NCI-H1105 (cell line): ENCODE data around the gene ATP6V1C2.
"Not testable (repeated sequence)": the region's sequence is repeated elsewhere in the genome, so short reads cannot be mapped to it uniquely, and the experiment has no call there.

Experiments used
- DNase-seq: peaks from one replicate; lab custom pipeline; 2025; lab: John Stamatoyannopoulos, UW

The ATP6V1C2 gene

GRCh38 chr2:10786240-10786982, 65.0 kb downstream of the ATP6V1C2 start:
- no peak for DNase-seq

- DNase-seq, result no peak
Measured at GRCh38 chr2:10787176-10787968, 65.9 kb downstream of the ATP6V1C2 start.

- no peak for DNase-seq
Measured at GRCh38 chr2:10788855-10789254, 67.4 kb downstream of the ATP6V1C2 start.

DNA sequence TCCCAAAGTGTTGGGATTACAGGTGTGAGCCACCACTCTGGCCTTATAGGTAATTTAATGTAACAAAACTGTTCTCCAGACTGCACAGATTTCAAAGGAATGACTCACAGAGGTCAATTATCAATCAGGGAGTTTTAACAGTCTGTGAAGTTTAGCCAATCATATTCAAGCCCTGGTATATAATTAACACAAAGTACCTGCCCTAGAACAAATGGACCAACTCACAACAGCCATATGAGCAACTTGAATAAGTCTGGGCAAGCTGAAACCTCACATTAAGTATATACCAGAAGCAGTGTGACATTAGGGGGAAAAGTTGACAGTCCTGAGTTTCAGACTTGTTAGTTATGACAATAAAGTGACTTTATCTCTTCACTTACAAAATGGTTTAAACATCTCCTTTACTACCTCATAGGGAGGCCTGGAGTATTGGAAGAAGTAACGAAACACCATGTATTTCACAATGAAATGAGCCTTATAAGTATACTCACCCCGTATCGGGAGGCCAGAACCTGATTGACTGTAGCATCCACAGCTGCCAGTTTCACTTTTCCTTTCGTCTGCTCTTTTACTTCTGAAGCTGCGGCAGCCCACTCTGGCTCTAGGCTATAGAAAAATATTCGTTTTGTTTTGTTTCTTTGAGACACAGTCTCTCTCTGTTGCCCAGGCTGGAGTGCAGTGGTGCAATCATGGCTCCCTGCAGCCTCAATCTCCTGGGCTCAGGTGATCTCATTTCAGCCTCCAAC, 69.0 kb downstream of the ATP6V1C2 start:
- DNase-seq, result no peak

DNA sequence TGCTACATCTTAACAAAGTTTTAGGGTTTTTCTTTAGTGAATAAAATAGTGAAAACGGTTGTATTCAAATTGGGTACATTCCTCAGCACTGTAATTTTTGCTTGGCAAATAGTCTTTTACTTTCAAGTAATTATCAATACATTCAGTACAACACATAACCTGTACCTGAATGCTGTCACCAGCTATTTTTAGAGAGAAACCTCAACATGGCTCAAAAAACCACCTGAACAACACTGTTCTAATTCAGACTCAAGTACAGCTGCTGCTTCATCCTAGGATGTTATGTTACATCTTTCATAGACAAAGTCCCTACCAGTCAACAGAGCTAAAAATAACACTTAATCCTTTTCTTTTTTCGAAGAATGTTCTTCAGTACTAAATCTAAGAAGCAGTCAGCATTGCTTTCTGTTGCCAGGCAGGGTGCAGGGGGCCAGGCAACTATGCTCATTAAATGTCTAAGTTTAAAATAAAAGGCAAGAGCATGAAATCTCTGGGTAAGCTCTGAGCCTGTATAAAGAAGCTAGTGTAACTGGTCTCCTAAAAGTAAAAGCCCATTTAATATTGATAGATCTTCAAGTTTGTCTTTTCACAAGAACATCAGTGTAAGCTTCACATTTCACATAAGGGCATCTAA, 70.7 kb downstream of the ATP6V1C2 start:
- no peak for DNase-seq

DNA sequence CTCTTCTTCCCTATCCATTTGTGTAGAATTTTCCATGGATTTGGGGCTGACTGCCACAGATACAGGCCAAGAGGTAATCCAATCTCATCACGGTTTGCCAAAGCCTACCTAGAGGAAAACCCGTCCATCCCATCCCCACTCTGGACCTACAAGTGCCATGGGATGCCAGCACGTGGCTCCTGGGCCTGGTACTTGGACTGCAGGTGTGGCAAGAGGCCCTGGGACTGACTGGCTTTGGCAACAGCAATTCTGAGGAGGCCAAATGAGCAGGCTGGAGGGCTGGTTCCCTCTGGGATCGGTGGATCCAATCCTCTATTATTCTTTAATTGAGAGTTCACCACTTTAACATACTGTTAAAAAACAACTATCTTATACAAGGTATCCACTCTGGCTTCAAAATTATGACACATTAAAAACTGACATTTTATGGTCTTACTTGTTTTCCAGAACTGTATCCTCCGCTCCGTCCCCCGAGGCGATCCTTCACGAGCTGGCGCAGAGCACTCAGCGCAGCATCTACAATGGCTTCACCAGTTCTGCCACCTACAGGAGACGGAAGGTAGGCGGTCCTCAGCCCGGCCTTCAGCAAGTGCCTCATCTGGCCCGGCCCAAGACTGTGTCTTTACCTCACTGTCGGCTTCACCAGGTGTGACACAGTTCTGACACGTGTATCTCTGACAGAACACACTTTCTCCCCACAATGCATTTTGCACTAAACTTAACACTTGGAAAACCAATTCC, 71.4 kb downstream of the ATP6V1C2 start:
- no peak for DNase-seq

DNA sequence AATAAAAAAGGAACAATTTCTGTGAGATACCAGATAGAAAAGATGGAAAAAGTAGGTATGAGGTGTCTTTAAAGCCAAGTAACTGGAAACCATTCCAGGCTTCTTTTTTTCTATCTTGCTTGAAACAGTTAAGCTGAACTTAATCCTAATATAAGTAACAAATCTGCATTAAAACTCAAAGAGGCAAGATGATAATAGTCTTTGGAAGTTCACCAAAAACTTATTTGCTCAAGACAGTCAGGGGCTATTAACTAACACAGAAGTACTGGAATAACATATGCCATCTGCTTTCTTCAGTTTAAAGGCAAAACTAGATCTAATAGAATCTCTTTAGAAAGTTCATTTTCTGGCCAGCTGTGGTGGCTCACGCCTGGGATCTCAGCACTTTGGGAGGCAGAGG, 72.4 kb downstream of the ATP6V1C2 start:
- no peak for DNase-seq

- no peak for DNase-seq
Measured at GRCh38 chr2:10794876-10795275, 73.4 kb downstream of the ATP6V1C2 start.

DNA sequence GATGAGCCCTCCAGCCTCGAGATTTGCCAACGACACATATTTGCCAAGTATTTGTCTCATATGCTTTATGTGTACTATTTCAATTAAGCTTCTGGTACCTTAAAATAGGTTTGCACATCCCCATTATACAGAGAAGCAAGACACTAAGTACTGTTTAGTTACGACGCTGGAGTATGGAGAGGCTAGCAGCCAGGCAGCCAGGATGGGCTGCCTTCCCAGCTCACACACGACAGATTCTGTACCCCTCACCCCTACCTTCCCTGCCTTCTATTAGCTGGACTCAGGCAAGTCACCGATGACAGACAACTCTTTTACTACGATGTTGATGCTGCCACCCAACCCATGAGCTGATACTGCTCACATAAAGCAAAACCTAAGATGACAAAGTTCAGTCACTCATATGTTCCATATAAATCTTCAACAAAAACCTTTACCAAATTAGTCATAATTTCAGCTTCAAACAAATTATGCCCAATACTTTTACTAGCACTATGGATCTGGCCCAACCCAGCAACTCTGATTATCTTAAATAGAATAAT, 74.1 kb downstream of the ATP6V1C2 start:
- DNase-seq, result no peak

DNA sequence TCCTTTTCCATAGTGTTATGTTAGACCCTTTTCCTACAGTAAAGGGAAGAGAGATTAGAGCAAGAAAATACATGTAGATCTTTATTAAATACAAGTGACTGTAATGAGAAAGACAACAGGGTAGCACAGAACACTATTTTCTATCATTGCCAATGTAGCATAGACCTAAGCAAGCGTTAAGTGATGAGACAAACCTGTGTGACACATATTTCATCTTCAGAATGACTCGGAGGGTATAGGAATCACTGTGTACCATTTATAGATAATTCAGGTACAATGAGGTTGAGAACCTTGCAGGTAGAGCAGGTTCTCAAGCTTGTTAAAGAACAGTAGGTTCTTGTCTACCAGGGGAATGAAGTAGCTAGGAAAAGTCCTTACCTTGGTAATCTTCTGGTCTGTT, 75.3 kb downstream of the ATP6V1C2 start:
- no peak for DNase-seq

DNA sequence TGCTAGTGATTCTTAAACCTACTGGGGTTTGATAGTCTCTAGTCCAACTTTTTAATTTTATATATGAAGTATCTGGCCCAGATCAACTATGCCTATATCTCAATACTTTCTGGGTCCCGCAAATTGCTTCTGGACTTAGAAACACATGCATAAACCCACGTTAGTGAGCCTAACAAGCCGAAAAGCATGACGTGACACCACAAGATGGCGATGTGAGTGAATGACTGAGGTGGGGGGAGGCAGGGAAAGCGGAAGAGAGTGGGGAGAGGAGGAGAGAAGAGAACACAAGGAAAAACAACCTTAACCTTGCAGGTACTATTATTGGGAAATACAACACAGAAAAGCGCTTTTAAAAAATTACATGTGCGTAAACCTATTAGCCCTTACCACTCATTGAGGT, 77.4 kb downstream of the ATP6V1C2 start:
- no peak for DNase-seq

DNA sequence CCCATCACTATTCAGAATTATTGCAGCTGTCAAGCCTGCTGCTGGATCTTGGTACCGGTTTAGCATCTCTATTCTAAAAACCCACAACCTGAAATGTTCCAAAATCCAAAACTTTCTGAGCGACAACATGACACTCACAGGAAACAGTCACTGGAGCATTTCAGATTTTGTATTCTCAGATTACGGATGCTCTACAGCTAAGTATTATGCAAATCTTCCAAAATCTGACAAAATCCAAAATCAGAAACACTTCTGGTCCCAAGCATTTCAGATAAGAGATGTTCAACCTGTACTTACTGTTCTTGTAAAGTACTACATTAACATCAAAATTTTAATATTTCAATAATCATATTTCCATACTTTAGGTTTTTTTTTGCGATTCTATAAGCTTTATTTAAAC, 78.7 kb downstream of the ATP6V1C2 start:
- no peak for DNase-seq

DNA sequence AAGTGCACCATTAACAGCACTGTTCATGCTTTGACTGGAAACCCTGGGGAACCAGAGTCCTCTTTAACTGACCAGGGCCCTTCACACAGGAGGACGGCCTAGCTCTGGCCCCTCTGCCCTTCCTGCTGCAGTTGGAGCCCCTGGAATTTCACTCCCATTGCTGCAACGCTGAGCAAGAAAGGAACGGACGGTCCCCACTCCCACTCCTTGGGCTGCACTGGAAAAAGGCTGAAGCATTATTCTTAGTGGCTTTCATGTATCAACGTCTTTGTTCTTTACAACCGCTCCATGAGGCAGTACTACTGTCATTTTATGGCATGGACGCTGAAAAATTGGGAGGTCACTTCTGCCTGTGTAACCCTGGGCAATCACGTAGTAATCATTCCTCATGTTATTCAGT, 81.2 kb downstream of the ATP6V1C2 start:
- DNase-seq, result no peak

GRCh38 chr2:10805990-10806389, 84.6 kb downstream of the ATP6V1C2 start:
- DNase-seq, result not testable (repeated sequence)

- no peak for DNase-seq
Measured at GRCh38 chr2:10806543-10806942, 85.1 kb downstream of the ATP6V1C2 start.

DNA sequence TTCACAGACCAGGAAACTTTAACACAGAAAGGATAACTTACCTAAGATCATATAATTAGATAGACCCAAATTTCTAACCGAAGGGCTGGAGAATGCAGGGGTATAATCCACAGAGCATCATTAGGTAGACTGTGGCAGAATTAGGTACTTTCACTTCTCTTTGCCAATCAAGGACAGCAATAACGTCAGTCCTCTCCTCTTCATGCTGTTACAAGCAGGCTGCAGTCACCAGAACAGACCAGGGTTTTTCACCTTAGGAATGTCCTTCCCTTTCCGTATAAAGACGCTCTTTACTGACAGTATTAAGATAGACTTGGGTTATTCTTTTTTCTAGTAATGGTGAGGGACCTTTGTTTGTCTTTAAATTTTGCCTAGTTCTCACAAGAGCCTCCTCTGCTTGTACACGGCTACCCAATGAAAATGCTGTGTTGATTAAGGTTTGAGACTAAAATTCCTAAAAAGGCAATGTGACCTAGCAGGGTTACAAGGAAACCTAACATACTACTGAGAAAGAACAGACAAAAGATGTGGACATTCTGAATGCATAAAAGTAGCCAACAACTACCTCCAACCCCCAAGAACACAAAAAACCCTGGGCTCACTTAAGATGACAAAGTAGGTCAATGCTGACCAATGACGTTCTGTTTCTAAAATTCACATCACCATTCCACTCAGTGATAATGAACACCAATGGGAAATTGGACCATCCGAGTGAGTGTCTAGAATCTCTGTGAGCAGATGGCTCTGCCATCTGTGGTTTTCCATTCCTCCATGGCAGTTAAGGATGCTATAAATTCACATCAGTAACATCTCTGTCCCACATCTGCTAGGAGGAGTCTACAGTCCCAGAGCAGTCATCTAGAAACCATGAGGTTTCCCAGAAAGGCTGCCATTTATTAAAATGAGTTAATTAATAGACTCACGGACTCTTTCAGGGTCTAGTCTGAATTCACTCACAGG, 89.1 kb downstream of the ATP6V1C2 start:
- DNase-seq, result no peak

DNA sequence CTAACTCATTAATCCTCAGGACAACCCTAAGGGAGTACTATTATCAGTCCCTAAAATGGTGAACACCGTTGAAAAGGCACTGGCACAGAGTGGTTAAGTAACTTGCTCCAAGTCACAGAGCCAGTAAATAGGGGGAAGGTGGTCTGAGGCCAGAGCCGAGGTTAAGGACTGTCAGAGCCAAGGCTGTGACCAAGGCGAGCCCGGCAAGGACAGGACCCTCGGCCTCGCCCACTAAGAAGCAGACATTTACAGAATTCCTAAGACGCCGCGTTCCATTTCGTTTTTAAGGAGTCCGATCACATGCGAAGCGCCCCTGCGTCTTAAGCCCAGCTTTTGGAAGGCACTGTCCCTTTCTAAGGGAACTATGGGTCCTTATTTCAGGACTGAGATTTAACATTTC, 90.1 kb downstream of the ATP6V1C2 start:
- no peak for DNase-seq

DNA sequence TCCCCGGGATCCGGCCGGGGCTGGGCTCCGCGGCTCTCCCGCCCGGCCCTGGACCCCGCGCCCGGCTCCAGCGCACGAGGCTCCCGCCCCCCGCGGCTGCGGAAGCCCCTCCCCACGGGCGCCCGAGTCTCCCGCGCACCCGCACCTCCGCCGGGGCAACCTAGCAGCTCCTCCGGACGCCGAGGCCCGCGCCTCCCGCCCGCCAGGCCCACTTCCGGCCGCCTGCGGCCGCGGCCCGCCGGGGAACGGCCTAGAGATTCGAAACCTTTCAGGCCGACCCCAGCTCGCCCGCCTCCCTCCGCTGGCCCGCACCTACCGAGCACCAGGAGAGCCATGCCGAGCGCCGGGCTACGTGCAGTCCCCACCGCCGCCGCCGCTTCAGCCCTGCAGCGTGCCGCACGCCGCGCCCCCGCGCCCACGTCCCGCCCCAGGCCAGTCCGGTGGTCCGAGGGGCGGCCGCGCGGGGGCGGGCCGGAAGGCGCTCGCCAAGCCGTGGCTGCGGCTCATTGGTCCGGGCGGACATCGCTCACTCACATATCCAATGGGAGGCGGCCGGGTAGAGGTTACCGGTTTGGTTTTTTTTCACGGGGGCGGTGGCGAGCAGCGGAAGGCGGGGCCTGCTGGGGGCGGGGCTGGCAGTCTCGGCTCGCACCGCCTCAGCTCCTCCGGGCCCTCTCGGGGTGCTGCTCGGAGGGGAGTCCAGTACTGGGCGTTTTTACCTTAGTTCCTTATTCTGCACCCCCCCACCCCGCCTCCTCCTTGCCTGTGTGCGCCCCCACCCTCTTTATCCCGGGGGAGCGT, 91.1 kb downstream of the ATP6V1C2 start, which contains the start of gene PDIA6:
Gene PDIA6 (minus strand): TSS at position 424 of the 801 bp plus-strand sequence. CDS start 89 bp downstream, at position 335.
- peak; percentile 93 for DNase-seq
